ENCODE results near the gene ATP1B3.
"Not testable (repeated sequence)": the region's sequence is repeated elsewhere in the genome, so short reads cannot be mapped to it uniquely, and the experiment has no call there.

The ATP1B3 gene

DNA sequence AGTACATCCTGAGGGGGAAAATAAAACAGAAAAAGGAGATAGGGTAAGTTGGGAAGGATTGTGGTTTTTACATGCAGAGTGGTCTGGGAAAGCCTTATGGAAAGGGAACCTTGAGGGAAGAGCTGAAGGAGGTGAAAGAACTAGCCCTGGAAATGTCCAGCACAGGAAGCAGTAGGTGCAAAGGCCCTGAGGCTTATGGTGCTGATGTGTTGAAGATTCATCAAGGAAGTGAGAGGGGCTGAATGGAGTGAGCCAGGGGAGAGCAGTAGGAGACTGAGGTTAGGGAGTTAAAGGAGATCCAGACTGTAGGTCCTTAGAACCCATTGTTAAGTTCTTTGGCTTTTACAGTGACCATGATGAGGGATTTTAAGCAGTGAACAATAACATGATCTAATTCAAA lies 33.0 kb downstream of the ATP1B3 start:
- H3K4me3 ChIP-seq (ENCODE audit: low read length): no peak overlapping the region
- TF ChIP-seq ZNF274 (IDR thresholded peaks at IDR 0.05; ENCODE audit: low read depth, low read length): no peak

DNA sequence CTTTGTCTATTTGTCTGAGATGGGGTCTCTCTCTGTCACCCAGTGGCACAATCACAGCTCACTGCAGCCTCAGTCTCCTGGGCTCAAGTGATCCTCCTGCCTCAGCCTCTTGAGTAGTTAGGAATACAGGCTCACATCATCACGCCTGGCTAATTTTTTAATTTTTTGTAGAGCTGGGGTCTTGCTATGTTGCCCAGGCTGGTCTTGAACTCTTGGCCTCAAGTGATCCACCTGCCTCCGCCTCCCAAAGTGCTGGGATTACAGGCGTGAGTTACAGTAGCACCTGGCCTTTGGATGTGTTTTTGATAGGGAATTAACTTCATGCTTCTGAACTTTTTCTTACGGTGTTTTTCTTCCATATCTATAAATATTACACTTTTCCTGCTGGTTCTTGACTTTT lies 33.5 kb downstream of the ATP1B3 start:
- H3K4me3 ChIP-seq (ENCODE audit: low read length): not testable (repeated sequence)

GRCh38 chr3:141913150-141913811 lies 36.8 kb downstream of the ATP1B3 start:
- no peak for TF ChIP-seq ZNF274 (IDR thresholded peaks at IDR 0.05; ENCODE audit: low read depth, low read length)
- H3K4me3 ChIP-seq (ENCODE audit: low read length): no peak overlapping the region

GRCh38 chr3:141914311-141914710 lies 37.9 kb downstream of the ATP1B3 start:
- H3K4me3 ChIP-seq (ENCODE audit: low read length): no peak overlapping the region

DNA sequence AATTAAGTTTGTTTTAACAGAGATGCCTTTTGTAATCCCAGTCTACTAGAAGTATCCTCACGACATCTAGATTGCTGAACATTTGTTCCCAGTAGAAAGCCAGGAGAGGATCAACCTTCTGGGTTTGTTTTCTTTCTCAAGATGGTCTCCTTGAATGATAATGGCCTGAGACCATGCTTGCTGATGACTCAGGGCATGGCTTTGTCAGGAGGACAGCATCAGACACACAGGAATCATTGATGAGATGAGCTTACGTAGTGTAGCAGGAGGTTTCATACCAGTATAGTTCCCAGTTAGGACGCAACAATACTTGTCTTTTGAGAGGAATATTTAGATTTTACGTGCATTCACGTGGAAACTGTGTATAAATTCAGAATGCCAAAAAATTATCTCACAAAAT lies 38.6 kb downstream of the ATP1B3 start:
- no peak for TF ChIP-seq ZNF274 (IDR thresholded peaks at IDR 0.05; ENCODE audit: low read depth, low read length)
- no peak overlapping the region for H3K4me3 ChIP-seq (ENCODE audit: low read length)

More at GRCh38 chr3:141914311-141914710, 37.9 kb downstream of the ATP1B3 start:
- no peak for TF ChIP-seq ZNF274 (IDR thresholded peaks at IDR 0.05; ENCODE audit: low read depth, low read length)

DNA sequence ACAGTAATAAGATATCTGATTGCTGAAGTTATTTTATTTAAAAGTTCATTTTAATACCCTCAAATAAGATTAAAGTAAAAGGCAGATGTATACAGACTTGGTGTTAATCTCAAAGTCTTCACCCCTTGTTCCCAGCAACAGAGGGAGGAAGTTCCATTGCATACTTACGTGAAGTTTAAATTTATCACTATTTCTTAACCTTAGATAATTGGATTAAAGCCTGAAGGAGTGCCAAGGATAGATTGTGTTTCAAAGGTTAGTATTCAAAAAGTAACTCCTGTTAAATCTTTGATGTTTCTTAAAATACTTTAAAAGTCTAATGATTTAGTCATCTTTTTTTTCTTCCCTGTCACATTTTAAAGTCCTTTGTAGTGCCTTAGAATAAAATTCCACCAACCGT lies 39.3 kb downstream of the ATP1B3 start:
- TF ChIP-seq ZNF274 (IDR thresholded peaks at IDR 0.05; ENCODE audit: low read depth, low read length): no peak
- no peak overlapping the region for H3K4me3 ChIP-seq (ENCODE audit: low read length)

DNA sequence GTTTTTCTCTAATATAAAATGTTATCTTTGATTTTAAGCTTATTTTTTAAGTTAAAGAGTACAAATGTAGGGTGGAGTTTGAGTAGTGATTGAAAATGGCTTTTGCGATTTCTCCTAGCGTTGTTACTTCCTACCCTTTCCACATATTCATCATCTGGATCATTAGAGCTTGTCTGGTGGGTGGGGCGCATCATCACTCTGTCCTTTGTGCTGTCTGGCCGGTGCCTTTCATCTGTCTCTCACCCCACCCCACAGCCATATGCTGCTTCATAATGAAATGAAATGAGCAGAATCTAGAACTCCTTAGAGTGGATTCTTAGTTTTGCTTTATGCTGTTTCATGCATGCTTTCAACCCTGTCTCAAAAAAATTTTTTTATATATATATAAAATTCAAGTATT lies 44.3 kb downstream of the ATP1B3 start:
- no peak overlapping the region for H3K4me3 ChIP-seq (ENCODE audit: low read length)
- no peak for TF ChIP-seq ZNF274 (IDR thresholded peaks at IDR 0.05; ENCODE audit: low read depth, low read length)

GRCh38 chr3:141921316-141921715 lies 44.9 kb downstream of the ATP1B3 start:
- H3K4me3 ChIP-seq (ENCODE audit: low read length): no peak overlapping the region
- no peak for TF ChIP-seq ZNF274 (IDR thresholded peaks at IDR 0.05; ENCODE audit: low read depth, low read length)

DNA sequence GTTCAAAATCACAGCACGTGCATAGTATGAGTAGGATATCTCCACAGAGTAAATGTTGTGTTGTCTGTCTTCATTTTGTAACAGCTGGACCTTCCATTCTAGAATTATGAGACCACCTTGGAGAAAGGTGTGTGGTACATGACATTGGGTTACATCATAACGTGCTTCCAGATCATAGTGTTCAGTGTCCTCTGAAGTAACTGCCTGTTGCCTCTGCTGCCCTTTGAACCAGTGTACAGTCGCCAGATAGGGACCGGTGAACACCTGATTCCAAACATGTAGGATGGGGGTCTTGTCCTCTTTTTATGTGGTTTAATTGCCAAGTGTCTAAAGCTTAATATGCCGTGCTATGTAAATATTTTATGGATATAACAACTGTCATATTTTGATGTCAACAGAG lies 49.2 kb downstream of the ATP1B3 start:
- H3K4me3 ChIP-seq (ENCODE audit: low read length): not testable (repeated sequence)

DNA sequence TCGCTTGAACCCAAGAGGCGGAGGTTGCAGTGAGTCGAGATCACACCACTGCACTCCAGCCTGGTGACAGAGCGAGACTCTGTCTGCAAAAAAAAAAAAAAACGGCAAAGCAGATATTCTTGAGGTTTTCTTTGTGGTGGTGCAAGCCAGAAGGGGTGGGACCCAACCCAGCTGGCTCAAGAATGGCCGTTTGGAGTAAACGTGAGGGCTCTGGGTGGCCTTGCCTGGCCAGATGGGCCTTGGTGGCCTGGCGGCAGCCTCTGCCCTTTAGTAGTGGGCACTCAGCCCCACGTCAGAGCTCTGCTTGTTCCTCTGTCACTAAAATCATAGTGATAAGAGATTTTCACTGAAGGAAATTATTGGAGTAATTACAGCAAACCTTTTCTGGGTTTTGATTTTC lies 50.5 kb downstream of the ATP1B3 start:
- no peak overlapping the region for H3K4me3 ChIP-seq (ENCODE audit: low read length)
- TF ChIP-seq ZNF274 (IDR thresholded peaks at IDR 0.05; ENCODE audit: low read depth, low read length): no peak

GRCh38 chr3:141928631-141929270 lies 52.3 kb downstream of the ATP1B3 start:
- no peak overlapping the region for H3K4me3 ChIP-seq (ENCODE audit: low read length)
- TF ChIP-seq ZNF274 (IDR thresholded peaks at IDR 0.05; ENCODE audit: low read depth, low read length): no peak

DNA sequence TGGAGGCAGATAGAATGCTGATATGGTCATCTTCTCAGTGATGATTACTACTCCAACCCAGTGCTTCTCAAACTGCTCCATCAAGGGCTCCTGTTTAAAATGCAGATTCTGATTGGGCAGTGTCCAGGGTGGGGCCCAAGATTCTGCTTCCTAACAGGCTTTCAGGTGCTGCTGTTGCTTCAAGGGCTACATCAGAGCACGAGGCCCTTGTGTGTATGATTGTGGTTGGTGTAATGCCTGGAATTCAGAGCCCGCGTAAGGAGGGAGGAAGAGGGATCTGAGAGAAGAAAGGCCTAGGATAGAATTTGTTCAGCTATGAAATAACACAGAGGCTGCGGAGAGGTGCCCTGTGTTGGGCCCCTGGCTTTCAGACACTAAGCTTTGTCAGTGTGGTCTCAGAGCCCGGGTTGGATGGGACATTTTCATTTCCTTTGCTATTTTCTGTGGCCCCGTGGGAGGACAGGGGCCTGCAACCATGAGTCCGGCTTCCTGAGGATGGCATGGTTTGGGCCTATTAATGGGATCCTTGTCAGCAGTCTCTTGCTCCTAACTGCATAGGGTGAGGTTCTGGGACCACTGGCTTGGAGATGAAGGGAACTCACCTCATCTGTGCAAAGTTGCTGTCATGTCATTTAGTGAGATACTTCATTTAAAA lies 53.0 kb downstream of the ATP1B3 start:
- H3K4me3 ChIP-seq (ENCODE audit: low read length): no peak overlapping the region
- TF ChIP-seq ZNF274 (IDR thresholded peaks at IDR 0.05; ENCODE audit: low read depth, low read length): no peak

- no peak for TF ChIP-seq ZNF274 (IDR thresholded peaks at IDR 0.05; ENCODE audit: low read depth, low read length)
- H3K4me3 ChIP-seq (ENCODE audit: low read length): no peak overlapping the region
These were observed 54.4 kb downstream of the ATP1B3 start for GRCh38 chr3:141930801-141931200.

DNA sequence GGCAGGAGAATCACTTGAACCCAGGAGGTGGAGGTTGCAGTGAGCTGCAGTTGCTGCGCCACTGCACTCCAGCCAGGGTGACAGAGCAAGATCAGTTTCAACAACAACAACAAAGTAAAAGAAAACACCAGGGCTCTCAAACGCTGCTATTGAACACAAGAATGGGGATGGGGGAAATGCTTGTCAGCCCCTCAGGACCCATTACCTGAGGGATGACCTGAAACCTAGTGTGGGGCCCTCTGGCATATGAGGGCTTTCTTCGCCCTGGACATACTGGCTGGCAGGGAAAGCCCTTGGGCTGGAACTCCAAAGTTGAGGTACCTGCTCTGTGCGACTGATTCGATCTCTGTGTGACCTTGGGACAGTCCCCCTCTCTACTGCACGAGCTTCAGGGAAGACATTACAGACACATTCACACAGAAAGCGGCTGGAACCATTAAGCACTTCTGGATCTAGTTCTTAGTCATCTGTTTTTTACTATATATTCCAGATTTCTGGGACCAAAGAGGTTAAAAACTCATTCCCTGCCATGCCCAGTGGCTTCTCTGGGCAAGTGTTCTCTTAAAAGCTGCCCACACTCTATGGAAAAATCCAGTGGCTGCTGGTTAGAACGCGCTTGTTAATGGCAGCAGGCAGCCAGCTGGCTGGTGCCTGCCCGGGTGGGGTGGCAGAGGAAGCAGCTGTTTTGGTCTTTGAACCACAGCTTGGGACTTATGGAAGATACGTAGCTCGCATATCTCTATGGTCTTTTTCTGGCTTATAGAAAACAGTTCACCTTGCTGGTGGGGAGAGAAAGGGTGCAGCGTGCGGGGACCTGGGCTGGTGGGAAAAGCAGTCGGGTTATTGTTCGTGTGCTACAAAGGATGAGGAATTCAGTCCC lies 57.2 kb downstream of the ATP1B3 start:
- H3K4me3 ChIP-seq (ENCODE audit: low read length): no peak overlapping the region
- no peak for TF ChIP-seq ZNF274 (IDR thresholded peaks at IDR 0.05; ENCODE audit: low read depth, low read length)
